Heart left ventricle (tissue), 16 donors: ENCODE measurements around the gene CACNG7. TPM values are rescaled to one million over a fixed set of nuclear protein-coding genes. Genes with fewer than 3 reads are reported as not detected.
A peak's percentile ranks its signal among the peaks of the same experiment; 100 is the strongest.

ENCODE experiments used
- ATAC-seq, 4 donors: fragments of 200-7000 bp; cut with Tn5 transposase; one replicate each; pipeline ENCODE4 v1.9.1; 2020 to 2022; ENCODE audit warnings: moderate library complexity in 4 of 4, mild to moderate bottlenecking in 3 of 4, moderate number of reproducible peaks in 1 of 4
- DNase-seq, 5 donors: peaks; one replicate each; pipeline ENCODE4 v3.0.0-alpha.2; 2020
- H3K27ac ChIP-seq, 12 donors: fragments of 200-600 bp; sonication (generic) in 4 of 12; one replicate each; pipeline versions ENCODE4 v1.5.0 to v1.8.0; 2016 to 2022; ENCODE audit warnings: mild to moderate bottlenecking in 2 of 12
- H3K27me3 ChIP-seq, 9 donors: fragments of 200-600 bp; sonication (generic) in 2 of 9; one replicate each; pipeline versions ENCODE4 v1.5.1 to v1.8.0; 2016 to 2022; ENCODE audit warnings: mild to moderate bottlenecking in 3 of 9
- H3K36me3 ChIP-seq, 9 donors: fragments of 200-600 bp; sonication (generic) in 2 of 9; one replicate each; pipeline versions ENCODE4 v1.5.0 to v1.8.0; 2018 to 2022; ENCODE audit warnings: mild to moderate bottlenecking in 2 of 9
- H3K4me1 ChIP-seq, 12 donors: fragments of 200-600 bp; sonication (generic) in 4 of 12; one replicate each; pipeline versions ENCODE4 v1.5.0 to v1.8.0; 2016 to 2022; ENCODE audit warnings: mild to moderate bottlenecking in 3 of 12
- H3K4me3 ChIP-seq, 12 donors: fragments of 200-600 bp; sonication (generic) in 4 of 12; one replicate each; pipeline versions ENCODE4 v1.5.0 to v1.8.0; 2017 to 2022; ENCODE audit warnings: mild to moderate bottlenecking in 9 of 12, moderate library complexity in 4 of 12
- H3K9me3 ChIP-seq, 12 donors: fragments of 200-600 bp; sonication (generic) in 4 of 12; one replicate each; pipeline versions ENCODE4 v1.5.0 to v1.8.0; 2016 to 2022; ENCODE audit warnings: mild to moderate bottlenecking in 1 of 12
- CTCF ChIP-seq, 12 donors: fragments of 200-600 bp; sonication (generic) in 4 of 12; IDR thresholded peaks; one replicate each; pipeline versions ENCODE4 v1.5.0 to v1.8.0; 2018 to 2022; ENCODE audit warnings: antibody characterized with exemption in 12 of 12, mild to moderate bottlenecking in 5 of 12
- POLR2A ChIP-seq, 2 donors: fragments of 450-650 bp; IDR thresholded peaks; one replicate each; pipeline ENCODE4 v1.6.1; 2017; ENCODE audit warnings: antibody characterized with exemption in 2 of 2, mild to moderate bottlenecking in 2 of 2, moderate library complexity in 2 of 2
- WGBS, 4 donors: extraction: QIAGEN DNeasy Blood & Tissue Kit in 2 of 4; methylation state at CpG; one replicate each; pipeline versions ENCODE4 v1.1.5 to v1.1.7; 2013 to 2018; 5-methylcytosine and 5-hydroxymethylcytosine counted together
- intact Hi-C, 10 donors: fragments of 100-400 bp; cut with DNase I; formaldehyde crosslinking; loops; one replicate each; pipeline versions ENCODE4 v1.11.1 to v1.14.2; 2022
- long read RNA-seq, 3 donors: library from polyadenylated mRNA; unstranded; transcript quantifications; one replicate each; pipeline ENCODE4 v2.0.0, GENCODE V29; 2020 to 2021
- polyA plus RNA-seq, 2 donors: library from polyadenylated mRNA; stranded (reverse); fragments of 200-250 nt; gene quantifications; one replicate each; pipeline ENCODE4 v1.2.3, GENCODE V29; 2013
- total RNA-seq, 9 donors: library from RNA; depleted of rRNA in 2 of 9; stranded (reverse); fragments of >200 nt in 2 of 9; fragmentation: NEBNext Ultra II Directional in 3 of 9; extraction: Animal tissue kit (Norgen Biotek cat#: 25700) in 3 of 9; gene quantifications; one replicate each; pipeline versions ENCODE4 v1.1.0 to v1.2.4, GENCODE V29; 2016 to 2023
- donor health status: ischemic (EF 13 %, LVEDD 7.1; RV severe dilation, severe dysfunction).
- donor health status: healthy with polysubstance abuse.
- donor health status: DM: no; HTN: yes; CAD: no.
- donor health status: DM: no; HTN: no; CAD: no.
- donor health status: ischemic (EF 25% LVEDD 6.9; RV normal size, moderate dysfunction).
- donor health status: ischemic (EF 25% LVEDD 5.7; RV mildly dilated, moderate dysfunction).
- donor health status: healthy.
- donor health status: DM: yes; HTN: yes; CAD: no.
- donor health status: ischemic (EF 35%, LVEDD 5.7; RV mildly dilated, moderate dysfunction).
- donor health status: nonischemic (EF 11% LVEDD 7.7; RV severe dilation, severe dysfunction).
- donor health status: DM: yes; HTN: yes; CAD: no.
- donor health status: PGD.
- donor health status: ischemic (EF 29% LVEDD 5.4; RV normal size, mild dysfunction).
- donor health status: nonischemic (EF 23%, LVEDD 6.1; RV moderate dilation, normal function).

The CACNG7 gene
- not detected for total RNA-seq
- not detected for polyA plus RNA-seq
- long read RNA-seq, donor 1, result 0 reads
- long read RNA-seq, donor 2, result 0 reads
- long read RNA-seq, donor 3, result 0 reads

- DNase-seq (no peak), ATAC-seq (no peak)
- H3K9me3 ChIP-seq, result no peaks in the 10 kb centered on the region
- no peak within 1 kb of the TSS for H3K27ac ChIP-seq
- H3K36me3 ChIP-seq, result no peaks in the 10 kb centered on the region
- TF ChIP-seq POLR2A (IDR thresholded peaks at IDR 0.05) (no peak), CTCF (IDR thresholded peaks at IDR 0.05) (no peak)
- peak within 1 kb of the TSS in 1 of 12 donors; percentile 12 for H3K4me3 ChIP-seq
- 2 to 5% (median 2%) methylated on average over 17 to 28 of the region's 28 CpGs for WGBS, 4 donors
- H3K27me3 ChIP-seq, result peaks cover 32 to 86% (median 72%) of the 10 kb centered on the region in 9 donors
- peaks cover 0 to 24% (median 5%) of the 10 kb centered on the region in 12 donors for H3K4me1 ChIP-seq
- intact Hi-C loops, result loop anchor here in 8 of 10 donors (5.0 kb wide), 1 partner anchor 113 kb away; no protein-coding TSS in a partner anchor
These were observed at the start of gene CACNG7 for GRCh38 chr19:53908935-53909415. Gene CACNG7, plus strand, starts transcription at chr19:53909278. Its CDS starts 3,554 bp downstream, at chr19:53912832.

- H3K36me3 ChIP-seq, result no peaks in the 10 kb centered on the region
- intact Hi-C loops, result no loop called here
- DNase-seq (no peak), ATAC-seq (no peak)
- H3K27me3 ChIP-seq, result no peaks in the 10 kb centered on the region
- H3K27ac ChIP-seq, result no peak overlapping the region
- no peak for TF ChIP-seq CTCF (IDR thresholded peaks at IDR 0.05)
- TF ChIP-seq POLR2A (IDR thresholded peaks at IDR 0.05), result no peak
- H3K4me3 ChIP-seq, result no peak overlapping the region
- no peaks in the 10 kb centered on the region for H3K9me3 ChIP-seq
- 86 to 91% (median 87%) methylated on average over 6 of the region's 6 CpGs for WGBS, 4 donors
- H3K4me1 ChIP-seq, result peaks cover 3 to 25% (median 18%) of the 10 kb centered on the region in 12 donors
These were observed 44.7 kb upstream of the CACNG7 start for GRCh38 chr19:53864308-53864836.

- H3K27ac ChIP-seq, result peak overlapping the region; percentile 85 to 99 (median 94)
- H3K4me1 ChIP-seq, result peaks cover 3 to 32% (median 19%) of the 10 kb centered on the region in 12 donors
- DNase-seq (no peak), ATAC-seq (no peak)
- no peaks in the 10 kb centered on the region for H3K9me3 ChIP-seq
- H3K36me3 ChIP-seq, result peaks cover 0 to 2% (median 0%) of the 10 kb centered on the region in 9 donors
- H3K4me3 ChIP-seq, result peak overlapping the region in 9 of 12 donors; percentile 68 to 96 (median 91)
- WGBS, 4 donors, result 59 to 63% (median 61%) methylated on average over 9 of the region's 9 CpGs
- TF ChIP-seq CTCF (IDR thresholded peaks at IDR 0.05) (no peak), POLR2A (IDR thresholded peaks at IDR 0.05) (no peak)
- no peaks in the 10 kb centered on the region for H3K27me3 ChIP-seq
- intact Hi-C loops, result loop anchor here in 2 of 10 donors (5.0 kb wide), 2 partner anchors 237 to 327 kb away; partner anchors contain the start of genes NDUFA3 (in 1 of the 2), OSCAR (in 1 of the 2) and TSEN34 (in 1 of the 2)
These were observed 43.6 kb upstream of the CACNG7 start for GRCh38 chr19:53865523-53865917.
